Heart left ventricle (tissue), 13 donors: Measurements from ENCODE around the gene ANKRD9.

Experiments
- POLR2A ChIP-seq, 2 donors: fragments of 450-650 bp; IDR thresholded peaks; one replicate each; pipeline ENCODE4 v1.6.1; 2017; ENCODE audit warnings: antibody characterized with exemption in 2 of 2, mild to moderate bottlenecking in 2 of 2, moderate library complexity in 2 of 2
- TF ChIP-seq, protein P1 (sequence below), 12 donors: fragments of 200-600 bp; sonication (generic) in 4 of 12; IDR thresholded peaks; one replicate each; pipeline versions ENCODE4 v1.5.0 to v1.8.0; 2018 to 2022; ENCODE audit warnings: antibody characterized with exemption in 12 of 12, mild to moderate bottlenecking in 5 of 12
- donor health status: ischemic (EF 13 %, LVEDD 7.1; RV severe dilation, severe dysfunction).
- donor health status: DM: no; HTN: yes; CAD: no.
- donor health status: DM: no; HTN: no; CAD: no.
- donor health status: ischemic (EF 25% LVEDD 6.9; RV normal size, moderate dysfunction).
- donor health status: ischemic (EF 25% LVEDD 5.7; RV mildly dilated, moderate dysfunction).
- donor health status: ischemic (EF 35%, LVEDD 5.7; RV mildly dilated, moderate dysfunction).
- donor health status: nonischemic (EF 11% LVEDD 7.7; RV severe dilation, severe dysfunction).
- donor health status: DM: yes; HTN: yes; CAD: no.
- donor health status: PGD.
- donor health status: ischemic (EF 29% LVEDD 5.4; RV normal size, mild dysfunction).
- donor health status: nonischemic (EF 23%, LVEDD 6.1; RV moderate dilation, normal function).

DNA sequence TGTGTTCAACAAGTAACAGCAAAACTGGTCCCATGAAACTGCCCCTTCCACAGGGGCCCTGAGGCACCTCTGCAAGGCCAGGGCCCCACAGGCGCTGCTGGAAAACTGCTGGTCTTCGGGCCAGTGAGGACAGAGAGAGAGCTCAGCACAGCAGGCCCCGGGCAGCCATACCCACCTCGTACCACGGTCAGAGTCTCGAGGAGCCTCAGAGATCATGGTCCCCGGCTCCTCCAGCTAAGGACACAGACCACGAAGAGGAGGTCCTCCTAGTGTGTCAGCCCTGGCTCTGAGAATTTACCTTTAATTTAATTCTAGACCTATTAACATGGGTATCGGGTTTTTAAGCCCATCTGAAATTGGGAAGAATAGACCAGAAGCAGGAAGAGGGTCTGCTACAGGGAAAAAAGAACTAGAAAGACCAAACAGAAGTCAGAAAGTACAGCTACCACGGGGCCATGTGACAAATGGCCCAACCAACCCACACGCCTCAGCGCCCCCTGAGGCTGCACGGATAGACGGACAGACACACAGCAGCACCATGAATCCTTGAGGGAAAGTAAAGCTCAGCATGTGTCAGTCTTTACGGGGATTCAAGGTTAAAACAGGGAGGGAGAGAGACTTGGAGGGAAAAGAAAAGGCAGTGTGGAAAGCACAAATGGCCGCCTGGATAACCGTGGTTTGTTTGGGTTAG, 22.9 kb downstream of the ANKRD9 start:
- TF ChIP-seq POLR2A (IDR thresholded peaks at IDR 0.05) = no peak
- TF ChIP-seq, protein P1, sequence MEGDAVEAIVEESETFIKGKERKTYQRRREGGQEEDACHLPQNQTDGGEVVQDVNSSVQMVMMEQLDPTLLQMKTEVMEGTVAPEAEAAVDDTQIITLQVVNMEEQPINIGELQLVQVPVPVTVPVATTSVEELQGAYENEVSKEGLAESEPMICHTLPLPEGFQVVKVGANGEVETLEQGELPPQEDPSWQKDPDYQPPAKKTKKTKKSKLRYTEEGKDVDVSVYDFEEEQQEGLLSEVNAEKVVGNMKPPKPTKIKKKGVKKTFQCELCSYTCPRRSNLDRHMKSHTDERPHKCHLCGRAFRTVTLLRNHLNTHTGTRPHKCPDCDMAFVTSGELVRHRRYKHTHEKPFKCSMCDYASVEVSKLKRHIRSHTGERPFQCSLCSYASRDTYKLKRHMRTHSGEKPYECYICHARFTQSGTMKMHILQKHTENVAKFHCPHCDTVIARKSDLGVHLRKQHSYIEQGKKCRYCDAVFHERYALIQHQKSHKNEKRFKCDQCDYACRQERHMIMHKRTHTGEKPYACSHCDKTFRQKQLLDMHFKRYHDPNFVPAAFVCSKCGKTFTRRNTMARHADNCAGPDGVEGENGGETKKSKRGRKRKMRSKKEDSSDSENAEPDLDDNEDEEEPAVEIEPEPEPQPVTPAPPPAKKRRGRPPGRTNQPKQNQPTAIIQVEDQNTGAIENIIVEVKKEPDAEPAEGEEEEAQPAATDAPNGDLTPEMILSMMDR (IDR thresholded peaks at IDR 0.05) = no peak
